Activated CD8-positive, alpha-beta T cell treated with anti-CD3 and anti-CD28 coated beads for 36 hours (primary cell): ENCODE measurements around the gene CCDC12. TPM values are rescaled to one million over a fixed set of nuclear protein-coding genes. Genes with fewer than 3 reads are reported as not detected.

ENCODE experiments used
- ATAC-seq: fragments of 200-7000 bp; cut with Tn5 transposase; one replicate; pipeline ENCODE4 v1.10.0; 2021; ENCODE audit warnings: mild to moderate bottlenecking, moderate library complexity
- CTCF ChIA-PET: fragments of 350-600 bp; sonication (Branson Sonifier 250); formaldehyde crosslinking; loops from one replicate; lab custom pipeline; 2021; ENCODE audit warnings: antibody characterized with exemption; lab: Charles Lee
- POLR2A ChIA-PET: fragments of 350-600 bp; sonication (Branson Sonifier 250); formaldehyde crosslinking; loops from one replicate; lab custom pipeline; 2021; ENCODE audit warnings: antibody characterized with exemption; lab: Charles Lee
- DNase-seq: peaks from one replicate; pipeline ENCODE4 v3.0.0-alpha.2; 2020
- H3K27ac Mint-ChIP-seq: one replicate; pipeline ENCODE4 v1.8.0; 2021; ENCODE audit warnings: mild to moderate bottlenecking, mixed read lengths
- H3K27me3 Mint-ChIP-seq: one replicate; pipeline ENCODE4 v1.8.0; 2021; ENCODE audit warnings: mixed read lengths
- H3K36me3 Mint-ChIP-seq: one replicate; pipeline ENCODE4 v1.8.0; 2021; ENCODE audit warnings: low read depth, mixed read lengths
- H3K4me1 Mint-ChIP-seq: one replicate; pipeline ENCODE4 v1.8.0; 2021; ENCODE audit warnings: low read depth, mixed read lengths
- H3K4me3 Mint-ChIP-seq: one replicate; pipeline ENCODE4 v1.8.0; 2021; ENCODE audit warnings: mild to moderate bottlenecking, moderate library complexity, mixed read lengths
- H3K9me3 Mint-ChIP-seq: one replicate; pipeline ENCODE4 v1.8.0; 2021; ENCODE audit warnings: mixed read lengths
- CTCF ChIP-seq: fragments of 200-600 bp; IDR thresholded peaks from one replicate; pipeline ENCODE4 v1.8.0; 2022; ENCODE audit warnings: antibody characterized with exemption, mild to moderate bottlenecking
- intact Hi-C: fragments of 100-400 bp; cut with micrococcal nuclease; formaldehyde crosslinking; loops from one replicate; pipeline ENCODE4 v1.10.0; 2022
- total RNA-seq, 2 experiments: library from RNA; stranded (reverse); gene quantifications; one replicate each; pipeline ENCODE4 v1.2.3, GENCODE V29; 2021

Gene CCDC12
- total RNA-seq, 2 experiments from 2014 or later = 51.2 to 51.6 TPM

GRCh38 chr3:46998121-46998851, 21.7 kb upstream of the CCDC12 start:
- ChIA-PET CTCF (interaction anchor here (0.8 to 2.7 kb wide), 18 partner anchors 9 to 139 kb away, joined by 3 to 17 read pairs (median 4); no protein-coding TSS in a partner anchor), POLR2A (interaction anchor here (0.6 to 1.7 kb wide), 4 partner anchors 10 to 198 kb away, joined by 3 to 6 read pairs (median 4); no protein-coding TSS in a partner anchor)
- intact Hi-C loops = loop anchor here (5.0 kb wide), 1 partner anchor 76 kb away; no protein-coding TSS in a partner anchor
- DNase-seq (peak; percentile 86), ATAC-seq (peak; percentile 87)
- Mint-ChIP-seq H3K27ac (peak overlapping the region; percentile 20), H3K4me3 (no peak overlapping the region), H3K27me3 (no peaks in the 10 kb centered on the region), H3K9me3 (no peaks in the 10 kb centered on the region), H3K36me3 (peaks cover 19% of the 10 kb centered on the region), H3K4me1 (peaks cover 21% of the 10 kb centered on the region)
- peak; percentile 89 for TF ChIP-seq CTCF

- no peak for ATAC-seq
- DNase-seq = no peak
- peaks cover 19% of the 10 kb centered on the region for H3K36me3 Mint-ChIP-seq
- no peaks in the 10 kb centered on the region for H3K9me3 Mint-ChIP-seq
- peak overlapping the region; percentile 0 for H3K27ac Mint-ChIP-seq
- CTCF ChIA-PET = interaction anchor here (0.8 to 2.7 kb wide), 14 partner anchors 10 to 138 kb away, joined by 3 to 17 read pairs (median 4); no protein-coding TSS in a partner anchor
- no peak for TF ChIP-seq CTCF
- POLR2A ChIA-PET = interaction anchor here (0.6 kb wide), 2 partner anchors 16 to 88 kb away, joined by 3 read pairs; no protein-coding TSS in a partner anchor
- intact Hi-C loops = loop anchor here (5.0 kb wide), 1 partner anchor 75 kb away; no protein-coding TSS in a partner anchor
- no peaks in the 10 kb centered on the region for H3K27me3 Mint-ChIP-seq
- H3K4me3 Mint-ChIP-seq = no peak overlapping the region
- peaks cover 21% of the 10 kb centered on the region for H3K4me1 Mint-ChIP-seq
These were observed 21.0 kb upstream of the CCDC12 start for GRCh38 chr3:46997453-46998091.

GRCh38 chr3:46996689-46997452, 20.3 kb upstream of the CCDC12 start:
- no peak for DNase-seq
- no peaks in the 10 kb centered on the region for H3K27me3 Mint-ChIP-seq
- peaks cover 16% of the 10 kb centered on the region for H3K36me3 Mint-ChIP-seq
- TF ChIP-seq CTCF = no peak
- no peaks in the 10 kb centered on the region for H3K9me3 Mint-ChIP-seq
- POLR2A ChIA-PET = interaction anchor here (0.6 to 0.7 kb wide), 2 partner anchors 45 to 88 kb away, joined by 3 read pairs; no protein-coding TSS in a partner anchor
- H3K4me3 Mint-ChIP-seq = no peak overlapping the region
- ATAC-seq = no peak
- intact Hi-C loops = loop anchor here (5.0 kb wide), 1 partner anchor 75 kb away; no protein-coding TSS in a partner anchor
- H3K4me1 Mint-ChIP-seq = peaks cover 21% of the 10 kb centered on the region
- peak overlapping the region; percentile 0 for H3K27ac Mint-ChIP-seq
- CTCF ChIA-PET = interaction anchor here (1.3 to 2.1 kb wide), 3 partner anchors 10 to 15 kb away, joined by 4 to 13 read pairs (median 5); no protein-coding TSS in a partner anchor

- POLR2A ChIA-PET = interaction anchor here (0.7 kb wide), 1 partner anchor 45 kb away, joined by 3 read pairs; no protein-coding TSS in a partner anchor
- intact Hi-C loops = loop anchor here (5.0 kb wide), 1 partner anchor 74 kb away; no protein-coding TSS in a partner anchor
- Mint-ChIP-seq H3K27me3 (no peaks in the 10 kb centered on the region), H3K9me3 (no peaks in the 10 kb centered on the region), H3K4me1 (peaks cover 20% of the 10 kb centered on the region), H3K4me3 (no peak overlapping the region), H3K27ac (no peak overlapping the region), H3K36me3 (peaks cover 13% of the 10 kb centered on the region)
- no peak for ATAC-seq
- CTCF ChIA-PET = no interaction called here
- TF ChIP-seq CTCF = no peak
- DNase-seq = no peak
These were observed 19.5 kb upstream of the CCDC12 start for GRCh38 chr3:46995901-46996562.
